Measurements from ENCODE around the gene TSNAXIP1.
A peak's percentile ranks its signal among the peaks of the same experiment; 100 is the strongest.
"Not testable (repeated sequence)": the region's sequence is repeated elsewhere in the genome, so short reads cannot be mapped to it uniquely, and the experiment has no call there.

Gene TSNAXIP1

GRCh38 chr16:67860589-67861398 is 54.1 kb downstream of the TSNAXIP1 start:
- DNase-seq (ENCODE audit: low read depth), result no peak

GRCh38 chr16:67861877-67862276 is 55.2 kb downstream of the TSNAXIP1 start:
- no peak for DNase-seq (ENCODE audit: low read depth)

DNA sequence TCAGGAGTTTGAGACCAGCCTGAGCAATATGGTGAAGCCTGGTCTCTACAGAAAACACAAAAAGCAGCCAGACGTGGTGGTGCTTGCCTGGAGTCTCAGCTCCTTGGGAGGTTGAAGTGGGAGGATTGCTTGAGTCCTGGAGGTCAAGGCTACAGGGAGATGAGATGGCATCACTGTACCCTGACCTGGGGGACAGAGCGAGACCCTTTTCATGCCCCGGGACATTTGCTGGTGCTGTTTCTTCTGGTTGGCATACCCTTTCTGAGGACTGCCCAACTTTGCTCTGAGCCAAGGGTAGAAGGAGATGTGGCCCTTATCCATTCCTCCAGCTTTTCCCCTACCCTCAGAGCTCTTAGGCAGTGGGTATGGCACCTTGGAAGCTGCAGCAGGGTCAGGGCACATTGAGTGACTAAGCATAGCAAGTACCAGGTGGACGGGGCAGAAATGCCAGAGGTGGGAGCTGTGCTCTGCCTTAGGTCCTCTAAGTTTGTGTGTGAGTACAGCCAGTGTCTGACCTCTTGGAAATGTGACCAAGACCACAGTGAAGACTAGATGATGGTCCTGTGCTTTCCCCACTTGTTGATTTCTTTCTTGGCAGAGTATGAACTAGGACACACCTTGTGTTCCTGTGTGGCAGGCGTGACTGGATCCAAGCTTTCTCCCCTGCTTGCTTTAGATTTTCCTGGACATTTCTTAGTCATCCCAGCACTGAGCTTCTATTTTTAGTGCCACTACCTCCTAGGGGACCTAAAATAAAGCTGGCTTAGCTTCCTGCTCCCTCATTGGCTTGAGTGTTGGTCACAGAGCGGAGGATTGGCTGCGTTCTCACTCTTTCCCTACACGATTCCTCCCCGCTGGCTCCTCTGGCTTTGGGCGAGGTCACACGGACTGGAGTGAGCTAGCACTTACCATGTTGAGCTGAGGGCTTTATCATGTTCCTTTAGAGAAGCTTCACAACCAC is 56.2 kb downstream of the TSNAXIP1 start:
- DNase-seq (ENCODE audit: low read depth), result no peak

DNA sequence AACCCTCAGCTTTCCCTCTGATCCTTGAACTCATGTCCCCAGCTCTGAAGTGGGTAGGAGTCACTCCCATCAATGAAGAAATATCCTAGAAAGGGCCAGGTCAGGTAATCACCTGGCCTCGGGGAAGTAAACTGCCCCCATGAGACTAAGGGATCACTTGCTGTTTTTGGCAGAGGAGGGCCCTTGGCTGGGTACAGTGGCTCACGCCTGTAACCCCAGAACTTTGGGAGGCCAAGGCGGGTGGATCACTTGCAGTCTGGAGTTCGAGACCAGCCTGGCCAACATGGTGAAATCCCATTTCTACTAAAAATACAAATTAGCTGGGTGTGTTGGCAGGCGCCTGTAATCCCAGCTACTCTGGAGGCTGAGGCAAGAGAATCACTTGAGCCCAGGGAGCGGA is 57.4 kb downstream of the TSNAXIP1 start:
- not testable (repeated sequence) for DNase-seq (ENCODE audit: low read depth)

DNA sequence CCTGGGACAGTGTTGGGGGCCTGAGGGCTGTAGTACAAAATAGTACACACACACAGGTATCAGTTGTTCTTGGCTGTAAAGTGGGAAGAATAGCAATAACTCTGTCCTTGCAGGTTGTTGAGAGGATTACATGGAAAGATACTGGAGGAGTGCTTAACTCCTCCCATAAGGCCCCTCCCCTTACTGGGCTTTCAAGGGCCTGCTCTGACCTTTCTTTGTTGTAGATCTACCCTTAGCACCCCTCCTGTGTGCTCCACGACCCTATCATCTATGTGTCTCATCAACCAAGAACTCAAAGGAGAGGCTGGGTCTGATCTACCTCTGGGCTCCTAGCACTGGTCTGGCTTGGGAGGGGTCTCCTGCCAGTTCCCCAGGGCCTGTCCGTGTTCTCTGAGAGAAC is 57.9 kb downstream of the TSNAXIP1 start:
- DNase-seq (ENCODE audit: low read depth), result no peak

DNA sequence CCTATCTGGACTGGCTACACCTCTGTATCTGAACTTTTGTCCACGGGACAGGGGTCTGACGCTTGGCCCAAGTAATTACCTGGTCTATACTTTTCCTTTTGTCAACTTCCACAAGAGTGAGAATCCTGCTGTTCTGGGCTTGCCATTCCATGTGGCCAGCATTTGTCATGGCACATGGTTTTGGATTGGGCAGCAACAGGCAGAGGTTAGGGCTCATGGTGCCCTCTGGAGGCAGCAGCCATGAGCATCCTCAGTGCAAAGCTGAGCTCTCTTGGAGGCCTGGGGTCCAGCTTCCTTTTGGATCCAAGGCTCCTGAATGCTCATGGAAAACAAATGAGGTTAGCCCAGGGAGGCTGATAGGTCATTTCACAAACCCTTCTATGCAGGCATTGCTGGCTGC is 58.6 kb downstream of the TSNAXIP1 start:
- DNase-seq (ENCODE audit: low read depth), result no peak

DNA sequence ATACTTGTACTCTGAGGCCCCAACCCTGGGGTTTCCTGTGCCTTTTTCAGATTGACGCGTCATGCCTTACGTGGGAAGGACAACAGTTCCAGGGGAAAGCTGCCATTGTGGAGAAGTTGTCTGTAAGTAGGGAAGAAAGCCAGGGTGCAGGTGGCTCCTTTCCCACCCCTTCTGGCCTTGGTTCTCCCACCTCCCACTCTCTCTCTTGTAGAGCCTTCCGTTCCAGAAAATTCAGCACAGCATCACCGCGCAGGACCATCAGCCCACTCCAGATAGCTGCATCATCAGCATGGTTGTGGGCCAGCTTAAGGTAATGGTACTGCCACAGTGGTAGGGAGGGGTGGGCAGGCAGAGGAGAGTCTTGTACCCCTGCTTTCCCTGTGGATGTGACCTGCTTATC is 61.6 kb downstream of the TSNAXIP1 start:
- no peak for DNase-seq (ENCODE audit: low read depth)

DNA sequence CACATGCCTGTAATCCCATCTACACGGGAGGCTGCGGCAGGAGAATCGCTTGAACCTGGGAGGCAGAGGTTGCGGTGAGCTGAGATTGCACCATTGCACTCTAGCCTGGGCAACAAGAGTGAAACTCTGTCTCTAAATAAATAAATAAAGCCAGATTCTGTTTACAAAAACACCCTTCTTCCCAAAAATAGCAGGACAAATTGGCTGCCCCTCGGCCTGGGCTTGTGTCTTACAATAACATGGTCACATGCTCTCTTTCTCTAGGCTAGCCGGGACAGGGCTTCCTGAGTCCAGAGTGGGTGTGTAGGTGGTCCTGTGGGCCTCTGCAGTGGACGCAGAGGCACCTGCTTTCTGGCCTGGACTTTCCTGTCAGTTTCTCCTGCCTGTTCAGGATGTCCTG is 63.0 kb downstream of the TSNAXIP1 start:
- no peak for DNase-seq (ENCODE audit: low read depth)

DNA sequence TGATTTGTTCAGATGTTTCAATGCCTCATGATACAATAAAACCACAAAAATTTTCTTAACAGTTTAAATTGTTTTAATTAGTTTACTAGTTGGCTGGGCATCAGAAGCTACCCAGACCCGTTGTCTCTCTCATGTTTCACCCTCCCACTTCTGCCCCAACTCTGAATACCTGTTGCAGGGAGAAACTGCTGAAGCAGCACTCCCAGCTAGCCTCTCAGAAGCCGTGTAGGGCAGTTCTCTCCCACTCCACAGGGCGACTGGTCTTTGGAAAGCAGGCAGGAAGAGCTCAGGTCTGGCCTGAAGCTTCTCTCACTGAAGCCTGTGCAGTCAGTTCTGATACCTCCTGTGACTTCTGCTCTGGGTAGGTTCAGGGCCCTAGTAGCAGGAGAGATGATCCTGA is 64.6 kb downstream of the TSNAXIP1 start:
- DNase-seq (ENCODE audit: low read depth), result no peak

- DNase-seq (ENCODE audit: low read depth), result no peak
Measured at GRCh38 chr16:67872131-67872630, 65.5 kb downstream of the TSNAXIP1 start.

GRCh38 chr16:67872631-67873434 is 66.1 kb downstream of the TSNAXIP1 start, which contains the start of gene EDC4:
Gene EDC4 (plus strand): TSS chr16:67873052. CDS start chr16:67873262, 210 bp downstream.
- peak; percentile 75 for DNase-seq (ENCODE audit: low read depth)

- no peak for DNase-seq (ENCODE audit: low read depth)
Measured at GRCh38 chr16:67873435-67874370, 67.0 kb downstream of the TSNAXIP1 start.

GRCh38 chr16:67874372-67874771 is 67.7 kb downstream of the TSNAXIP1 start:
- no peak for DNase-seq (ENCODE audit: low read depth)

DNA sequence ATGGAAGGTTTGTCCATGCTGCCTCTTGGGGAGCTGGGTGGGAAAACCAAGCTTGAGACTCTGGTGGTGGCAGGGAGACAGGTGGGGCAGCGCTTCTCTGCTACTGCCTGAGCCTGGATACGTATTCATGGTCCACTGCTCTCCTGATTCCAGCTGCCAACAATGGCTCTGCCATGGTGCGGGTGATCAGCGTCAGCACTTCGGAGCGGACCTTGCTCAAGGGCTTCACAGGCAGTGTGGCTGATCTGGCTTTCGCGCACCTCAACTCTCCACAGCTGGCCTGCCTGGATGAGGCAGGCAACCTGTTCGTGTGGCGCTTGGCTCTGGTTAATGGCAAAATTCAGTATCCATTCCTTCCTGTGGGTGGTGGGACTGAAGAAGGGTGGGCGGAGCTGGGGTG is 70.4 kb downstream of the TSNAXIP1 start:
- DNase-seq (ENCODE audit: low read depth), result no peak
